HG03066 (cell line): ENCODE data around the gene ARPC2.

Experiments used
- ATAC-seq: cut with Tn5 transposase; IDR thresholded peaks from one replicate; pipeline ENCODE4 v1.9.1; 2021; ENCODE audit warnings: low read depth; ENCODE audit not compliant: unreplicated experiment

Gene ARPC2

DNA sequence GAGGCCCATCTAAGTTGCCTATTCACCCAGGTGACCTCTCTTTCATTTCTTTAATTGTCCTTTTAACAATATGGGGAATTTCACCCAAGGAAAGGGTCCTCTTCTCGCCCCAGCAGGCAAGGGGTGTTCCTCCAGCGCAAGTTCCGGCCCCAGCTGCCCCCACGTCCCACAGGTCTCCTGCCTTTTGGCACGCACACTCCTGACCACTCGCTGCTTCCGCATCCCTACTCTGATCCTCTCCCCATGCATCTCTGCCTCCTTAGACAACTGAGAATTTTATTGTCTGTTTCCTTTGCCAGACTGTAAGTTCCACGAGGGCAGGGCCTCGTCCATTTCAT, 684 bp upstream of the ARPC2 start:
- no peak for ATAC-seq

DNA sequence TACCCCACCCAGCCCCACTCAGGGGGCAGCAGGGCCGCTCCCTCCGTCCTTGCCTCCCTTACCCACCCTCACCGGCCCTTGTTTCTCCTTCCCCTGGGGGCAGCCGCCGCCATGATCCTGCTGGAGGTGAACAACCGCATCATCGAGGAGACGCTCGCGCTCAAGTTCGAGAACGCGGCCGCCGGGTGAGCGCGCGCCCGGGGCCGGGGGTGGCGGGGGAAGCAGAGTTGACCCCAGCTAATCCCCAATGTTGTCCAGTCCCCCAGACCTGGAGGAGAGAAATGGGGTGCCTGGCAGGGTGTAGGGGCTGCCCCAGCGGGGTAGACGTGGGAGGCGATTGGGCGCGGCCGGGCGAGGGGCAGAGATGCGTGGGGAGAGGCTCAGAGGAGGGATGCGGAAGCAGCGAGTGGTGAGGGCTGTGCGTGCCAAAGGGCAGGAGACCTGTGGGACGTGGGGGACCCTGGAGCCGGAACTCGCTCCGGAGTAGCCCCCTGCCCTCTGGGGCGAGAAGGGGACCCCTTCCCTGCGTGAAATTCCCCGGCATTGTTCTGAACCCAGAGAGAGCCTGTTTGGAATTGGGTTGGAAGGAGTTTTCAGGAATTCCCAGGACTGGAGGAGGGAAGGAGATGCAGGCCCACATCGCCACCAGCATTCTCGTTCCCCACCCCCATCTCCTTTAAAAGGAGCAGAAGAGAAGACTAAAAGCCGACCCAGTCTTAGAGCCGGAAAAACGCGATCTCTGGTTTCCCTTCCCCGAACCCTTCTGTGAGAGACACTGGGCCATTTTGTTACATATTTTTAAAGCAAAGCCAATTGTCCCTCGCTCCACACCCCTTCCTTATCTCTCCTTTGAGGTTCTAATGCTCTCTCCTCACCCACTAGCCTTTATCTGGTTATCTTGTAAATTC, 625 bp downstream of the ARPC2 start:
- peak; percentile 32 for ATAC-seq

DNA sequence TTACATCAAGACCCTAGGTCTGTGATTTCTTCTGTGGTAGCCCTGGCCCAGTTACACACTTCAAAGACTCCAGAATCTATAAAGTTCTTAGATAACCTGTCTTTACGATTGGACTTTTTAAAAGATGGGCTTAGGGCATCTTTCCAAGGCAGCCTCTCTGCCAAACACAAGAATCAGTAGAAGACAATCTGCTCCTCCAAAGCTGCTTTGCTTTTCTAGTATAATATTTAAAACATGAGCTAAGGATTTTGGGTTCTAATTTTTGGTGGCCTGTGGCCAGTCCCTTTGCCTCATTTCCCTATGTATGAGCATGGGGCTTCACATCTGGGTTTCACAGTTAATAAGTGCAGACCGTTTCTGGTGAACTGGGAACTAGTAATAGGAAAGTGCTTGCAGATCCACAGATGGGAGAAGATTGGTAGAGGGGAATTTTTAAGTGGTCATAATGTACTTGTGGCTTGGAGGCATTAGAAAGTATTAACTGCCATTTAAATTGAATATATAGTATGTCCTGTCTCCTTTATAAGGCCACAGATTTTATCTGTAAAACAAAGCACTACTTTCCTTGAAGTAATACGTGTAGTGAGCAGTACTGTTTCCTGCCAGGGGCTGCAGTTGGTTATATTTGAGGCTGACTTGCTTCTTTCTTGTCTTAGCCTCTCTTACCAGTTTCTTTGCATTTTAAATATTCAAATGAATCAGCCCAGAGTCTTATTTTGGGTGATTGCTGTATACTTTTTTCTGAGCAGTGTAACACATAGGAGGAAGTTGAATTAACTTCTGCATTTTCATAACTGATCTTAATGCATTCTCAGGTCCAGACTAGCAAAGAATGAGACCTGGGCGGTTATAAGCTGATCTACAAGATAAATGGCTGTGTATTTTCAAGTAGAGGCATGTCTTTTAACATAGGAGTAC, 1.5 kb downstream of the ARPC2 start:
- peak; percentile 41 for ATAC-seq

GRCh38 chr2:218219934-218220333, 2.9 kb downstream of the ARPC2 start:
- no peak for ATAC-seq

DNA sequence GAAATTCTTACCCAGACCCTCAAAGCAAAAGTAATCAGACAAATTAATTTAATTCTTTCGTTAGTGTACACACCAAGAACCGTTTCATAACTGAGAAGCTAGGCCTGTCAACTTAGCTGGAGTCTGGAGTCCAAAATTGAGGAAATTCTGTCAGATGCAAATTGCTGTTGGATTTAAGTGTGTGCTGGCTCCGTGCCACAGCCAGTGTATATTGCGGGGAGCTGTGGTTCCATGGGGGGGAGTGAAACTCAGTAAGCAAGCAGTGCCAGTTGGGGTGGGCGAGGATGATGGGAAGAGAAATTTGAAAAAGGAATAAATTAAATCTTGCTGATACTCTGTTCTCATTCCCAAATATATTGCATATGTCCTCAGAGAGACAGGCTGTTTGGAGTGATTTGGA, 4.0 kb downstream of the ARPC2 start:
- no peak for ATAC-seq

DNA sequence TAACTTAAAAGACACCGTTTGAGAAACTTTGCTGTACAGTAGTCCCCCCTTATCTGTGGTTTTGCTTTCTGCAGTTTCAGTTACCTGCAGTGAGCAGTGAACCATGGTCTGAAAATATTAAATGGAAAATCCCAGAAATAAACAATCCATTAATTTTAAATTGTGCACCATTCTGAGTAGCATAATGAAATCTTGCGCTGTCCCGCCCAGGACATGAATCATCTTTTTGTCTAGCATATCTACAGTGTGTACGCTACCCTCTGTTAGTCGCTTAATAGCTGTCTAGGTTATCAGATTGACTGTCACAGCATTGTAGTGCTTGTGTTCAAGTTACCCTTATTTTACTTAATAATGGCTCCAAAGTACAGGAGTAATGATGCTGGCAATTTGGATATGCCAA, 6.1 kb downstream of the ARPC2 start:
- ATAC-seq, result no peak

GRCh38 chr2:218224186-218224585, 7.2 kb downstream of the ARPC2 start:
- ATAC-seq, result no peak

- no peak for ATAC-seq
These were observed 9.9 kb downstream of the ARPC2 start for GRCh38 chr2:218226903-218227302.

DNA sequence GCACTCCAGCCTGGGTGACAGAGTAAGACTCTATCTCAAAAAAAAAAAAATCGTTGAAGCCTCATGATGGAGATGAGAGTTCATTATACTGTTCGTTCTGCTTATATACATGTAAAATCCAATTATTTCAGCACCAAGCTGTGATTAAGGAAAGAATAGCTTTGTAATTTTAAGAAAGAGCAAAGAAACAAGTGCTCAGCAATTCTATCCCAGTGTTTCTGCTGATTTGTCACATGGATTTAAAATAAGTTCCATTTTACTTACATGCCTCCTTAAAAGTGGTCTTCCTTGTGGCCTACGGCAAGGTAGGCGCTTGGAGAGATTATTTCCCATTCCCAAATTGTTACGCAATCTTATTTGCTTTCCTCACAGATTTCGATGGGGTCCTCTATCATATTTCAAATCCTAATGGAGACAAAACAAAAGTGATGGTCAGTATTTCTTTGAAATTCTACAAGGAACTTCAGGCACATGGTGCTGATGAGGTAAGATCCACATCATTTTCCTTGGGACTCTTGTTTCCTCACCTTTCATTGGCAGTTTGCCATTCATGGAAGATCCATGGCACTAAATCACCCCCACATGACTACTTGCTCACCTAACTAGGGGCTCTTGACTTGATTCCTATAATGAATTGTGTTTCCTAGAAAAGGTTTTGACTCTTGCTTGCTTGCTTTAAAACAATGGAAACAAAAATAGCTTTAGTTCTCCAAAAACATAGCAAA, 11.5 kb downstream of the ARPC2 start:
- no peak for ATAC-seq

DNA sequence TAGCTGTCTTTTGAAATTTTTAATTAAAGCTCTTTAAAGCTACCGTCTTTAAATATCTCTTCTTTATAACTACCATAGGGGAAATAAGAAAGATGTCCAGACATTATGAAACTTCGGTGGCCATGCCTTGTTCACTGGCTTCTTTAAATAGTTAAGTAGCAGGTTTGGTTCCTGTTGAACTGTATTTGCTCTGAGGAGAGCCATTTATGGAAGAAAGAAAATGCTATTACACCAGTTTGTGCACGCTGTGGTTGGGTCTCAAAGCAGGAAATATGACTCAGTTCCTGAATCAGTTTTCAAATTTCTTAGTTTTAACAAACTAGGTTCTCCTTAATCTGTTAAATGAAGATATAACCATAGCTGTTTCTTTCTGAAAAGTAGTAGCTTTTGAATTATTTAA, 12.2 kb downstream of the ARPC2 start:
- ATAC-seq, result peak; percentile 90

DNA sequence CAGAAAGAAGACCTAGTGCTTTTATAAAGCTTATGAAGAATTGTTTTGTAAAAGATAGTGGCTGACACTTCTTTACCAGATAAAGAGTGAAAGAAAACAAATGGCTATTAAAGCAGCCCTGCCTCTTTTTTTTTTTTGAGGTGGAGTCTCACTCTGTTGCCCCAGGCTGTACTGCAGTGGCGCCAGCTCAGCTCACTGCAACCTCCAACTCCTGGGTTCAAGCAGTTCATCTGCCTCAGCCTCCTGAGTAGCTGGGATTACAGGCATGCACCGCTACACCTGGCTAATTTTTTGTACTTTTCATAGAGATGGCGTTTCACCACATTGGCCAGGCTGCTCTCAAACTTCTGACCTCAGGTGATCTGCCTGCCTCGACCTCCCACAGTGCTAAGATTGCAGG, 12.9 kb downstream of the ARPC2 start:
- no peak for ATAC-seq

DNA sequence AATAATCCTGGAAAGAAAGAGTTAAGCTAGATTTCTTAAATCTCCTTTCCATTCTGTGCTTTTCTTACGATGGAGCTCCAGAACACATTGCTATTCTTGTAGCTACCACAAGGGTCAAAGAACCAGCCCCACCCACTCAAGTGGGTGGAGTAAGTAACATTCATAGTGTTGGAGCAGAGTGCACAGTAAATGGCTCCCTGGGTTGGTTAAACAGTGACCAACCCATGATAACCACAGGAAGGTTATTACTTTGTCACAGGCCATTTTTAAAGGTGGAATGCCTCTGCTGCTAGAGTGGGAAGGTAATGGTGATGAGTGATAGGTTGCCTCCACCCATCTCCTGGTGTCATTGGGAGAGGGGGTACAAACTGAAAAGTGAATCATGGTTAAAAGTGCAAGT, 13.9 kb downstream of the ARPC2 start:
- ATAC-seq, result peak; percentile 43

GRCh38 chr2:218233543-218233942, 16.6 kb downstream of the ARPC2 start:
- no peak for ATAC-seq

DNA sequence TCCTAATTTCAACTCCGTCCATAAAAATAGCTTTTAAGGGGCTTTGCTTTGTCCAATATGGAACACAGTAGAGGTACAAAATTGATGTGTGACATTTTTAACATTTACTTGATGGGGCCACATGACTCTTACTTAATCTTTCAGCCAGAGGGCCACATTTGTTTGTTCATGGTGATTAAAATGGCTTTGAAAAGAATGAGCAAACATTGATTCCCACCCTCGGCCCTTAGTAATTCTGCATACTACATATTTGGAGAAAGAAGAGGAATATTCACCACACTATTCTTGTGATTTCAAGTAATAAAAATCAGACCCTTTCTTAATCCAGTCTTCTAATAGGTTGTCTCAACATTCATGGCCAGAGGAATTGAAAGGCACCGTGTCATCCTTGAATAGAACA, 17.5 kb downstream of the ARPC2 start:
- ATAC-seq, result no peak

DNA sequence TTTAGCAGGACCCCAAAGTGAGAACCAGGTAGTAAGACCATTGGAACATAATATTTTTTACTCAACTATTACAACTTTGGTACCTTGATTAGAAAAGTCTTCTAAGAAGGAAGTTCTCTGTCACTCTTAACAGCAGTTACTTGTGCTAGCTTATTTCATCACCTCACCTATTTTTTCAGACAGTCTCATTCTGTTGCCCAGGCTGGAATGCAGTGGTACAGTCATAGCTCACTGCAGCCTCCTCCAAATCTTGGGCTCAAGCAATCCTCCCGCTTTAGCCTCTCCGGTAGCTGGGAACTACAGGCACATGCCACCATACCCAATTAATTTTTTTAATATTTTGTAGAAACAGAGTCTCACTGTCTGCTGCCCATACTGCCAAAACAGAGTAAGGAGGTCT, 18.0 kb downstream of the ARPC2 start:
- no peak for ATAC-seq

GRCh38 chr2:218236829-218237228, 19.8 kb downstream of the ARPC2 start:
- ATAC-seq, result no peak

GRCh38 chr2:218238887-218239286, 21.9 kb downstream of the ARPC2 start:
- ATAC-seq, result no peak

DNA sequence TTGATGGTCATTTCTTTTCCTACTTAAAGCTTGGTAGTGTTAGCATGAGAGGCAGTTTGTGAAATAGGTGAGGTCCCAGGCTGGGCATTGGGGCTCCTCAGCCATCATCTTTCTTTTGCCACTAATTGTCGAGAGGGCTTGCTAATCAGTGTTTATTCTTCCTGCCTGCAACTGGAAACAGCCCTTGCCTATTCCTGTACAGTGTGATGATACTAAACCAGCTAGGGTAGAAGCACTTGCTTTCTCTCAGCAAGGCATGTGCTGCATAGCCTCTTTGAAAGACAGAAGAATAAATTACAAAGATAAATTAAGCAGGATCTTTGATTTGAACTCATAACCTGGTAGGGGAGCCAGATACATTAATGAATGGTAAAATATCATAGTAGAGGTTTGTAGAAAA, 27.2 kb downstream of the ARPC2 start:
- no peak for ATAC-seq

DNA sequence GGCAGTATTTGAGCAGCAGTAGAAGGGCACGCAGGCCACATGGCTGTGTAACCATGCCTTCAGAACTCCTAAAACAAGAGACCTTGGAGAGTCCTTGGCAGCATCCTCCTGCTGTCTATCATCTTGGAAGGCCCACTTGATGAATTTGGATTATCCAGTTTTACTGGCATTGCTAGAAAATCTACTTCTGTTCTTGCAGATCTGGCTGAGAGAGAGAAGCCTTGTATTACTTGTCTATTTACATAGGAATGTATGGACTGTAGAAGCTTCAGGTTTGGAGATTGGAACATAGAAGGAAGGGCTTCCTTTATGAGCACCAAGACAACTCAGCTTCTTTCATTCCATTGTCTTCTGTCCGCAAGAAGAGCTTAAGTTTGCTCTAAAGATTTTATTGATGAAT, 27.7 kb downstream of the ARPC2 start:
- ATAC-seq, result no peak

DNA sequence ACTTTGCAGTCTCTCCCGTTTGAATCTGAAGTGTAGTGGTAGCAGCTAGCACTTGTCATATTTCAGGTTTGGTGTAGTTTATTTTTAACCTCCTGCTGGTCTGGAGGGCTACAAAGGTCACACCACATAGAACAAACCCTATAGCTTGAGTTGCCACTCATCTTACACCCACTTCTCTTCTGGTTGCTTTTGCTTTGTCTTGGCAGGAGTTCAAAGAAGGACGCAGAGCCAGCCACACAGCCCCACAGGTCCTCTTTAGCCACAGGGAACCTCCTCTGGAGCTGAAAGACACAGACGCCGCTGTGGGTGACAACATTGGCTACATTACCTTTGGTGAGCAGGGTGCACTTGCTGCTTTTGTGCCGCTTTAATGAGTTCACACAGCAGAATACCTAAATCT, 28.2 kb downstream of the ARPC2 start:
- no peak for ATAC-seq

- no peak for ATAC-seq
These were observed 32.7 kb downstream of the ARPC2 start for GRCh38 chr2:218249691-218250090.
